K562 (cell line): Measurements from ENCODE around the gene ADAP1. TPM values are rescaled to one million over a fixed set of nuclear protein-coding genes. Genes with fewer than 3 reads are reported as not detected.

Experiments used
- ATAC-seq: fragments of 200-7000 bp; cut with Tn5 transposase; 3 replicates; pipeline ENCODE4 v1.9.1; 2020; ENCODE audit warnings: moderate library complexity
- BruUV-seq: library from RNA; stranded (reverse); fragments of 400-500 nt; replicated peaks from 2 replicates; lab custom pipeline; 2021; lab: Mats Ljungman, UMichigan
- CTCF ChIA-PET: fragments of 300-600 bp; formaldehyde crosslinking; extraction: SDS; loops from one replicate; lab custom pipeline; 2021; ENCODE audit warnings: low intra/inter-chr PET ratio; lab: Yijun Ruan, JAX
- POLR2A ChIA-PET: fragments of 300-600, 350-650 bp; sonication (Branson Sonifier 250); formaldehyde crosslinking; extraction: SDS; loops from one replicate; lab custom pipeline; 2021; ENCODE audit warnings: antibody characterized with exemption, inconsistent platforms; lab: Yijun Ruan, JAX
- DNase-seq, 4 experiments: peaks; one replicate each; pipeline versions ENCODE4 v3.0.0 to v3.0.0-alpha.2; 2011 to 2018; ENCODE audit warnings: low spot score in 3 of 4, mixed read lengths in 3 of 4; ENCODE audit errors: extremely low read depth in 1 of 4
- FAIRE-seq: peaks from 2 replicates; lab custom pipeline; 2011; peaks lifted over from hg19 to GRCh38; lab: Jason Lieb, UNC
- H2AFZ ChIP-seq: 2 replicates; pipeline ENCODE4 v1.6.0; 2011; ENCODE audit warnings: low read depth, low read length, control low read depth, inconsistent platforms
- H3K27ac ChIP-seq: fragments of 200-600 bp; 3 replicates; pipeline ENCODE4 v1.8.0; 2011; ENCODE audit warnings: low read depth, mild to moderate bottlenecking, control low read depth, inconsistent platforms, low read length, moderate library complexity, mixed read lengths; ENCODE audit errors: extremely low read depth
- H3K27me3 ChIP-seq, 2 experiments: fragments of 300-600 bp in 1 of 2; 2 replicates in 1 of 2; 3 replicates in 1 of 2; pipeline versions ENCODE4 v1.6.0 to v1.8.0; 2011; ENCODE audit warnings: inconsistent platforms in 2 of 2, low read length in 2 of 2, mild to moderate bottlenecking in 1 of 2, mixed read lengths in 1 of 2, moderate library complexity in 1 of 2; ENCODE audit not compliant: control insufficient read depth in 2 of 2, insufficient read depth in 2 of 2
- H3K36me3 ChIP-seq: fragments of 300-600 bp; 3 replicates; pipeline ENCODE4 v1.8.0; 2011; ENCODE audit warnings: mild to moderate bottlenecking, low read length, inconsistent platforms; ENCODE audit not compliant: control insufficient read depth, insufficient read depth
- H3K4me1 ChIP-seq, 2 experiments: fragments of 200-600 bp in 1 of 2; replicated peaks in 1 of 2; 2 replicates in 1 of 2; 3 replicates in 1 of 2; pipeline versions ENCODE4 v1.5.1 to v1.8.0; 2011; ENCODE audit warnings: inconsistent platforms in 2 of 2, low read length in 2 of 2, mild to moderate bottlenecking in 1 of 2, mixed read lengths in 1 of 2, moderate library complexity in 1 of 2; ENCODE audit not compliant: control insufficient read depth in 2 of 2, insufficient read depth in 2 of 2
- H3K4me2 ChIP-seq: 2 replicates; pipeline ENCODE4 v1.6.1; 2011; ENCODE audit warnings: low read length, control low read depth, inconsistent platforms, mixed read lengths; ENCODE audit not compliant: insufficient read depth
- H3K4me3 ChIP-seq: fragments of 200-600 bp; sonication (generic), shearing (Covaris generic); 2 replicates; pipeline ENCODE4 v1.5.1; 2016; ENCODE audit warnings: control low read depth, inconsistent platforms
- H3K79me2 ChIP-seq: fragments of 200-600 bp; 3 replicates; pipeline ENCODE4 v1.8.0; 2011; ENCODE audit warnings: low read length, inconsistent platforms; ENCODE audit not compliant: control insufficient read depth, insufficient read depth
- H3K9ac ChIP-seq, 2 experiments: 2 replicates each; pipeline versions ENCODE4 v1.6.0 to v1.6.1; 2011; ENCODE audit warnings: low read depth in 2 of 2, low read length in 2 of 2, control low read depth in 1 of 2, inconsistent platforms in 1 of 2, mild to moderate bottlenecking in 1 of 2, mixed read lengths in 1 of 2; ENCODE audit not compliant: insufficient read depth in 1 of 2
- H3K9me1 ChIP-seq: one replicate; pipeline ENCODE4 v1.6.0; 2011; ENCODE audit warnings: inconsistent platforms, mild to moderate bottlenecking, low read length, moderate library complexity; ENCODE audit not compliant: control insufficient read depth, insufficient read depth
- H3K9me3 ChIP-seq: replicated peaks from 2 replicates; pipeline ENCODE4 v1.5.1; 2011; ENCODE audit warnings: low read depth, low read length, inconsistent platforms; ENCODE audit not compliant: control insufficient read depth, insufficient read depth
- H4K20me1 ChIP-seq: replicated peaks from 2 replicates; pipeline ENCODE4 v1.6.1; 2011; ENCODE audit warnings: low read length, inconsistent platforms, mixed read lengths; ENCODE audit not compliant: control insufficient read depth, insufficient read depth
- BCLAF1 ChIP-seq, 2 experiments: fragments of 450-650 bp in 1 of 2; IDR thresholded peaks; 2 replicates each; pipeline ENCODE4 v1.6.1; 2011 to 2017; ENCODE audit warnings: low read depth in 2 of 2, antibody characterized with exemption in 1 of 2, borderline replicate concordance in 1 of 2, low read length in 1 of 2, mild to moderate bottlenecking in 1 of 2, mixed read lengths in 1 of 2; ENCODE audit not compliant: control insufficient read depth in 1 of 2
- EGR1 ChIP-seq: fragments of 450-650 bp; conservative IDR thresholded peaks from 2 replicates; pipeline ENCODE4 v1.6.1; 2017; ENCODE audit warnings: mild to moderate bottlenecking
- ELF4 ChIP-seq: fragments of 450-650 bp; formaldehyde crosslinking; IDR thresholded peaks from 2 replicates; pipeline ENCODE4 v1.4.0; 2022; ENCODE audit warnings: missing genetic modification characterization
- GATA2 ChIP-seq: sonication (generic); formaldehyde crosslinking; IDR thresholded peaks from 2 replicates; pipeline ENCODE4 v1.4.0; 2020; ENCODE audit warnings: mild to moderate bottlenecking, missing genetic modification reagents
- SUPT5H ChIP-seq: fragments of 450-650 bp; IDR thresholded peaks from 2 replicates; pipeline ENCODE4 v1.6.1; 2016
- ZNF23 ChIP-seq: fragments of 250-450 bp; sonication (Bioruptor Pico); IDR thresholded peaks from 2 replicates; pipeline ENCODE4 v1.4.0; 2020; ENCODE audit warnings: mild to moderate bottlenecking
- WGBS: fragments of 100-300 bp; shearing (Covaris generic); methylation state at CpG from one replicate; pipeline ENCODE4 v1.1.6; 2016; ENCODE audit warnings: low coverage, mixed read lengths; ENCODE audit not compliant: insufficient coverage; ENCODE audit errors: missing lambda C conversion rate; 5-methylcytosine and 5-hydroxymethylcytosine counted together
- in situ Hi-C: fragments of 300-500 bp; cut with MboI; formaldehyde crosslinking; loops from 4 replicates; pipeline ENCODE4 v1.15.0; 2018; ENCODE audit warnings: inconsistent platforms, mixed read lengths
- intact Hi-C: fragments of 100-400 bp; cut with micrococcal nuclease; formaldehyde crosslinking; loops from 2 replicates; pipeline ENCODE4 v1.14.2; 2022
- polyA plus RNA-seq, 8 experiments: library from polyadenylated mRNA; depleted of rRNA in 4 of 8; stranded (reverse) in 5 of 8; unstranded in 3 of 8; fragments of >200 nt; fragmentation: Nextera tagmentation in 2 of 8; fragmentation: Illumina TruSeq in 1 of 8; extraction: Ambion mirVana in 2 of 8; extraction: Trizol in 1 of 8; gene quantifications; 2 replicates each; pipeline versions ENCODE4 v1.2.1 to v1.2.3, GENCODE V29; 2011 to 2014; ENCODE audit warnings: inconsistent platforms in 1 of 8, missing spikeins in 1 of 8
- total RNA-seq, 7 experiments: library from RNA; depleted of rRNA in 6 of 7; stranded (reverse); fragments of >200 nt in 6 of 7; fragmentation: Illumina TruSeq in 2 of 7; extraction: Trizol in 2 of 7; gene quantifications; 2 replicates each; pipeline versions ENCODE4 v1.2.1 to v1.2.3, GENCODE V29; 2011 to 2021; ENCODE audit warnings: low replicate concordance in 1 of 7

Gene ADAP1
- total and polyA plus RNA-seq, 9 of the 15 experiments (the other 6 are each of a cell fraction or from before 2014, with no cell fraction given) = 0.27 to 1.4 (median 0.52) TPM; not detected in 3

DNA sequence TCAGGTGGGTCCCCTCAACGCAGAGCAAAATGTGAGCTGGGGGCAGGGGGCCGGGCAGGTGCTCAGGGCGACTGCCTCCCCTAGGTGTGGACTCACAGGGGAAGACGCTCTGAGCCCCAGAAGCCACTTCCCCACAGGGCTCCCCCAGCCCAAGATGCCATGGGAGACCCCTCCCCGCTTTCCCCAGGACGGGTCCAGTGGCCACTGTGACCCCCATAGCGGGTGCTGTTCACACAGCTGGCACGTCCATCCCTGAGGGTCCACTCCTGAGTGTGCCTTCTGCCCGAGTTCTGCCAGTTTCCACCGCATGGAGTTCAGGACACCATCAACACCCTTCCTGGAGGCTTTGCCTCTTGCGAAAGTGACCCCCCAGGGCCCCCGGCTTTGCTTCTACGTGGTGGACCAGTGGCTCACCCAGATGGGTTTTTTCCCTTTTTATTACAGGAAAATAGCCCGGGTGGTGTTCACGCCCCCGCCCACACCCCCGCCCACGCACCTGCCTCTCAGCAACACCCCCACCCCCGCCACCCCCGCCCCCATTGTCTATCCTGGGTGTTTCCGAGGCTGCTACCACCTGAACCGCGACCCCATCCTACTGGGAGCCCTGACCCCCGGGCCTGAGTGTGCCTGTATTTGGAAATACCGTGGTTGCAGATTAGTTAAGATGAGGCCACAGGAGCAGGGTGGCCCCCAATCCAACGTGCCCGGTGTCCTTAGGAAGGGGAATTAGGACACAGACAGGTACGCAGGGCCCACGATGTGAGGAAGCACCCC, 32.0 kb downstream of the ADAP1 start:
- CTCF ChIA-PET = no interaction called here
- POLR2A ChIA-PET = interaction anchor here (0.8 to 1.3 kb wide), 4 partner anchors 10 to 55 kb away, joined by 3 to 7 read pairs (median 4); no protein-coding TSS in a partner anchor

More for the DNA sequence above, 32.0 kb downstream of the ADAP1 start:
- peak; percentile 11; the same call in 2 of the 3 replicates for ATAC-seq
- H3K4me2 ChIP-seq = peak overlapping the region; percentile 62
- no peaks in the 10 kb centered on the region for H3K36me3 ChIP-seq
- peaks cover 0 to 27% of the 10 kb centered on the region in 2 experiments; a peak in 2 of 5 replicates for H3K27me3 ChIP-seq
- no peak overlapping the region for H3K4me3 ChIP-seq
- peak overlapping the region; percentile 30 to 65; a peak in 2 of 4 replicates for H3K9ac ChIP-seq
- BruUV-seq = no TSS peak
- H3K27ac ChIP-seq = no peak overlapping the region
- peaks cover 10 to 68% of the 10 kb centered on the region in 2 experiments for H3K4me1 ChIP-seq
- DNase-seq = peak in 1 of 4 experiments; percentile 39
- no peak for FAIRE-seq
- intact Hi-C loops (no loop called here), in situ Hi-C loops (no loop called here)
- no peaks in the 10 kb centered on the region for H3K9me1 ChIP-seq
- H2AFZ ChIP-seq = peak overlapping the region; percentile 83
- WGBS = 31% methylated on average over 16 of the region's 29 CpGs
- no peaks in the 10 kb centered on the region for H3K79me2 ChIP-seq
- TF ChIP-seq BCLAF1 (IDR thresholded peaks at IDR 0.05; ENCODE audit: borderline replicate concordance in 1 of 2, control insufficient read depth in 1 of 2, low read depth in 2 of 2, low read length in 1 of 2) (no peak), GATA2 (CRISPR knock-in tag) (no peak), SUPT5H (no peak), EGR1 (peak; percentile 48; the same call in 1 of the 2 replicates), ZNF23 (CRISPR knock-in tag) (no peak), ELF4 (CRISPR knock-in tag) (no peak)
- no peaks in the 10 kb centered on the region for H3K9me3 ChIP-seq
- H4K20me1 ChIP-seq = no peaks in the 10 kb centered on the region
